Mucosa of descending colon (tissue), 3 donors: ENCODE data around the gene CRABP1. TPM values are rescaled to one million over a fixed set of nuclear protein-coding genes. Genes with fewer than 3 reads are reported as not detected.

Experiments used
- ATAC-seq: fragments of 200-7000 bp; cut with Tn5 transposase; one replicate; pipeline ENCODE4 v1.9.1; 2020; ENCODE audit warnings: mild to moderate bottlenecking, moderate library complexity
- DNase-seq, 3 donors: peaks; one replicate each; pipeline ENCODE4 v3.0.0-alpha.2; 2020
- H3K36me3 ChIP-seq: fragments of 200-600 bp; one replicate; pipeline ENCODE4 v1.8.0; 2021; ENCODE audit warnings: low read depth, mild to moderate bottlenecking
- H3K4me1 ChIP-seq: fragments of 200-600 bp; one replicate; pipeline ENCODE4 v1.8.0; 2021; ENCODE audit warnings: low read depth, mild to moderate bottlenecking
- H3K4me3 ChIP-seq: fragments of 200-600 bp; one replicate; pipeline ENCODE4 v1.8.0; 2021; ENCODE audit warnings: mild to moderate bottlenecking
- H3K9me3 ChIP-seq: fragments of 200-600 bp; one replicate; pipeline ENCODE4 v1.8.0; 2021; ENCODE audit warnings: mild to moderate bottlenecking
- CTCF ChIP-seq: fragments of 200-600 bp; IDR thresholded peaks from one replicate; pipeline ENCODE4 v1.8.0; 2022; ENCODE audit warnings: antibody characterized with exemption, mild to moderate bottlenecking
- intact Hi-C, 2 donors: fragments of 100-400 bp; cut with DNase I in 1 of 2; cut with micrococcal nuclease in 1 of 2; formaldehyde crosslinking; loops; one replicate each; pipeline versions ENCODE4 v1.11.0 to v1.11.1; 2022; cut with DNase I, micrococcal nuclease
- total RNA-seq, 3 donors: library from RNA; stranded (reverse); fragmentation: NEBNext Ultra II Directional in 2 of 3; extraction: Animal tissue kit (Norgen Biotek cat#: 25700) in 2 of 3; gene quantifications; one replicate each; pipeline versions ENCODE4 v1.2.1 to v1.2.4, GENCODE V29; 2021 to 2023
- donor health status: DM: no; HTN: no; CAD: no; lungs with moderate emphysema.
- donor health status: DM: no; HTN: no; CAD: no.
- donor health status: DM: no; HTN: yes; CAD: no.

Gene CRABP1
- total RNA-seq, 3 donors from 2014 or later: 0.67 to 6.2 (median 2.4) TPM

GRCh38 chr15:78319588-78319987 lies 20.6 kb upstream of the CRABP1 start:
- ATAC-seq (no peak), DNase-seq (no peak)
- no peak for TF ChIP-seq CTCF
- no peak overlapping the region for H3K4me3 ChIP-seq
- H3K36me3 ChIP-seq: no peaks in the 10 kb centered on the region
- intact Hi-C loops: loop anchor here in 1 of 2 donors (5.0 kb wide), 1 partner anchor 103 kb away; no protein-coding TSS in a partner anchor
- peaks cover 14% of the 10 kb centered on the region for H3K4me1 ChIP-seq
- H3K9me3 ChIP-seq: no peaks in the 10 kb centered on the region

GRCh38 chr15:78320183-78320582 lies 20.0 kb upstream of the CRABP1 start:
- Histone ChIP-seq H3K4me1 (peaks cover 14% of the 10 kb centered on the region), H3K4me3 (no peak overlapping the region), H3K9me3 (no peaks in the 10 kb centered on the region), H3K36me3 (no peaks in the 10 kb centered on the region)
- no peak for DNase-seq
- no peak for ATAC-seq
- intact Hi-C loops: no loop called here
- TF ChIP-seq CTCF: no peak

GRCh38 chr15:78321041-78321570 lies 19.0 kb upstream of the CRABP1 start:
- Histone ChIP-seq H3K4me3 (no peak overlapping the region), H3K36me3 (no peaks in the 10 kb centered on the region), H3K9me3 (no peaks in the 10 kb centered on the region), H3K4me1 (peaks cover 7% of the 10 kb centered on the region)
- no peak for DNase-seq
- TF ChIP-seq CTCF: no peak
- intact Hi-C loops: no loop called here
- ATAC-seq: no peak

- DNase-seq (no peak), ATAC-seq (no peak)
- H3K36me3 ChIP-seq: no peaks in the 10 kb centered on the region
- H3K4me3 ChIP-seq: no peak overlapping the region
- H3K9me3 ChIP-seq: no peaks in the 10 kb centered on the region
- peaks cover 4% of the 10 kb centered on the region for H3K4me1 ChIP-seq
- intact Hi-C loops: no loop called here
- TF ChIP-seq CTCF: no peak
Measured at GRCh38 chr15:78321786-78322185, 18.4 kb upstream of the CRABP1 start.

- Histone ChIP-seq H3K4me3 (no peak overlapping the region), H3K4me1 (peaks cover under 1% of the 10 kb centered on the region), H3K9me3 (no peaks in the 10 kb centered on the region), H3K36me3 (no peaks in the 10 kb centered on the region)
- ATAC-seq: no peak
- intact Hi-C loops: no loop called here
- no peak for DNase-seq
- TF ChIP-seq CTCF: no peak
Measured at GRCh38 chr15:78322243-78322642, 17.9 kb upstream of the CRABP1 start.
